ENCODE measurements around the gene PIK3CA. TPM values are rescaled to one million over a fixed set of nuclear protein-coding genes. Genes with fewer than 3 reads are reported as not detected.
"Not testable (repeated sequence)": the region's sequence is repeated elsewhere in the genome, so short reads cannot be mapped to it uniquely, and the experiment has no call there.

Gene PIK3CA
- total RNA-seq, 1 donor from 2014 or later, result 24.5 TPM

- Mint-ChIP-seq H3K4me3 (no peak overlapping the region), H3K27ac (no peak overlapping the region)
Observed at GRCh38 chr3:179200790-179201189, 52.6 kb downstream of the PIK3CA start.

DNA sequence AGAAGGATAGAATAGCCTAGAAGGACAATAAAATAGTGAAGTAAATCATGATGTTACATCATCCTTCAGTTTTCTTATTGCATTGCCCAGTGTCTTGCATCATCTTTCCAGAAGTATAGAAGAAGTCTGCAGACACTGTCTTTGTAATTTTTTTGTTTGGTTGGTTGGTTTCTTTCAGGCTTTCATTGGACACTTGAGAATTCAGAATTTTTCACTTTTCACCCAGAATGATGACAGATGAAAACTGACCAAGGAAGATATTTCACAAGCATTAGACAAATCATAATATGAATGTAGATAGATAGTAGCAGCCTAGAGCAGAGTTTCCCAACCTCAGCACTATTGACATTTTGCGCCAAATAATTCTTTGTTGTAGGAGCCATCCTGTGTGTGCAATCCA lies 67.4 kb downstream of the PIK3CA start:
- not testable (repeated sequence) for H3K27me3 Mint-ChIP-seq (ENCODE audit: insufficient read depth, low read depth); H3K27me3 ChIP-seq; H3K4me3 ChIP-seq; H3K79me2 ChIP-seq (ENCODE audit: low read depth); H3K27ac Mint-ChIP-seq; H3K27ac ChIP-seq; DNase-seq (ENCODE audit: low spot score); H3K36me3 Mint-ChIP-seq; H3K4me2 ChIP-seq; H3K9me3 ChIP-seq (ENCODE audit: low read depth); H3K36me3 ChIP-seq; H3K4me1 ChIP-seq; H3K4me3 Mint-ChIP-seq; H4K20me1 ChIP-seq (ENCODE audit: low read depth); H3F3A ChIP-seq (ENCODE audit: low read depth); H2AFZ ChIP-seq (replicated peaks); H3K9ac ChIP-seq; H3K4me1 Mint-ChIP-seq; H3K9me3 Mint-ChIP-seq

More at GRCh38 chr3:179200790-179201189, 52.6 kb downstream of the PIK3CA start:
- no peak for DNase-seq (ENCODE audit: low spot score)
- H3K9me3 Mint-ChIP-seq, result no peaks in the 10 kb centered on the region
- Histone ChIP-seq H3K27me3 (no peaks in the 10 kb centered on the region), H2AFZ (replicated peaks) (no peak overlapping the region), H4K20me1 (ENCODE audit: low read depth) (peaks cover 3% of the 10 kb centered on the region), H3K4me1 (peaks cover 8% of the 10 kb centered on the region), H3K9me3 (ENCODE audit: low read depth) (no peaks in the 10 kb centered on the region), H3K9ac (no peak overlapping the region), H3K4me2 (no peak overlapping the region), H3K36me3 (peaks cover 10% of the 10 kb centered on the region), H3K27ac (no peak overlapping the region), H3K79me2 (ENCODE audit: low read depth) (peaks cover 21% of the 10 kb centered on the region), H3F3A (ENCODE audit: low read depth) (no peaks in the 10 kb centered on the region), H3K4me3 (no peak overlapping the region)
- H3K4me1 Mint-ChIP-seq, result no peaks in the 10 kb centered on the region
- H3K36me3 Mint-ChIP-seq, result peaks cover 10% of the 10 kb centered on the region
- H3K27me3 Mint-ChIP-seq (ENCODE audit: insufficient read depth, low read depth), result no peaks in the 10 kb centered on the region
- TF ChIP-seq EZH2 (IDR thresholded peaks at IDR 0.05) (no peak), CTCF (IDR thresholded peaks at IDR 0.05) (no peak), EZH2phosphoT487 (IDR thresholded peaks at IDR 0.05) (no peak)

GRCh38 chr3:179218213-179218612 lies 70.1 kb downstream of the PIK3CA start:
- H3K27me3 Mint-ChIP-seq (ENCODE audit: insufficient read depth, low read depth); DNase-seq (ENCODE audit: low spot score); H3K4me3 Mint-ChIP-seq; H4K20me1 ChIP-seq (ENCODE audit: low read depth); H3K4me3 ChIP-seq; H3F3A ChIP-seq (ENCODE audit: low read depth); H3K27ac ChIP-seq; H2AFZ ChIP-seq (replicated peaks); H3K4me2 ChIP-seq; H3K9ac ChIP-seq; H3K79me2 ChIP-seq (ENCODE audit: low read depth); H3K9me3 Mint-ChIP-seq; H3K27ac Mint-ChIP-seq; H3K4me1 ChIP-seq; H3K27me3 ChIP-seq; H3K4me1 Mint-ChIP-seq; H3K36me3 Mint-ChIP-seq; H3K36me3 ChIP-seq; H3K9me3 ChIP-seq (ENCODE audit: low read depth): not testable (repeated sequence)

DNA sequence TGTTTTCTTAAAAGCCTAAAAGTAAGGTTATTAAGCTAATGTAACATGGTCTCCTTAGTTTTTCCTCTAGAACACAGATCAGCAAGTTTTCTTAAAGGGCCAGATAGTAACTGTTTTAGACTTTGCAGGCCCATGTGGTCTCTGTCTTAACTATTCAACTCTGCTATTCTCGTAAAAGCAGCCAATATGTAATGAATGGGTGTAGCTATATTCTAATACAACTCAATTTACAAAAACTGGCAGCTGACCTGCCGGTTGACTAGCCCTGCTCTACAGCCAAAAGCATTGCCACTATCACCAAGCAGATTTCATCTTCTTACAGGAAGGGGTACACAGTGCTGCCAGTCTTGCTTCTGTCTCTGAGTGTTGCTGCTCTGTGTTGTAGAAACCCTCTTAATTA lies 75.4 kb downstream of the PIK3CA start:
- H3K9me3 Mint-ChIP-seq, result no peaks in the 10 kb centered on the region
- peaks cover 3% of the 10 kb centered on the region for H4K20me1 ChIP-seq (ENCODE audit: low read depth)
- H3K36me3 ChIP-seq, result peaks cover 8% of the 10 kb centered on the region
- no peak overlapping the region for H3K9ac ChIP-seq
- H3F3A ChIP-seq (ENCODE audit: low read depth), result no peaks in the 10 kb centered on the region
- no peaks in the 10 kb centered on the region for H3K79me2 ChIP-seq (ENCODE audit: low read depth)
- DNase-seq (ENCODE audit: low spot score), result no peak
- no peak overlapping the region for H3K27ac ChIP-seq
- TF ChIP-seq EZH2 (IDR thresholded peaks at IDR 0.05), result no peak
- TF ChIP-seq CTCF (IDR thresholded peaks at IDR 0.05), result no peak
- no peak for TF ChIP-seq EZH2phosphoT487 (IDR thresholded peaks at IDR 0.05)
- peaks cover 10% of the 10 kb centered on the region for H3K36me3 Mint-ChIP-seq
- no peak overlapping the region for H2AFZ ChIP-seq (replicated peaks)
- H3K27ac Mint-ChIP-seq, result no peak overlapping the region
- H3K4me3 ChIP-seq, result no peak overlapping the region
- H3K4me3 Mint-ChIP-seq, result no peak overlapping the region
- no peaks in the 10 kb centered on the region for H3K27me3 Mint-ChIP-seq (ENCODE audit: insufficient read depth, low read depth)
- H3K27me3 ChIP-seq, result no peaks in the 10 kb centered on the region
- H3K4me1 ChIP-seq, result no peaks in the 10 kb centered on the region
- H3K9me3 ChIP-seq (ENCODE audit: low read depth), result no peaks in the 10 kb centered on the region
- H3K4me1 Mint-ChIP-seq, result no peaks in the 10 kb centered on the region
- H3K4me2 ChIP-seq, result no peak overlapping the region
